ENCODE measurements around the gene DDX41.
A peak's percentile ranks its signal among the peaks of the same experiment; 100 is the strongest.

DDX41 gene

GRCh38 chr5:177483042-177483441, 33.7 kb downstream of the DDX41 start:
- no peak for DNase-seq

- DNase-seq = no peak
Observed at GRCh38 chr5:177482359-177482795, 34.4 kb downstream of the DDX41 start.

GRCh38 chr5:177479774-177480173, 37.0 kb downstream of the DDX41 start:
- no peak for DNase-seq

GRCh38 chr5:177478711-177479646, 37.8 kb downstream of the DDX41 start:
- DNase-seq = no peak

- no peak for DNase-seq
Observed at GRCh38 chr5:177477701-177478477, 38.9 kb downstream of the DDX41 start.

GRCh38 chr5:177476531-177477233, 40.1 kb downstream of the DDX41 start:
- DNase-seq = no peak

- no peak for DNase-seq
Observed at GRCh38 chr5:177475563-177476427, 41.0 kb downstream of the DDX41 start.

GRCh38 chr5:177474846-177475562, 41.8 kb downstream of the DDX41 start:
- no peak for DNase-seq

GRCh38 chr5:177474002-177474476, 42.7 kb downstream of the DDX41 start:
- no peak for DNase-seq

- peak; percentile 23 for DNase-seq
Observed at GRCh38 chr5:177473443-177474001, 43.2 kb downstream of the DDX41 start, which contains the start of gene DBN1. DBN1 (minus strand) TSS chr5:177473634; CDS start chr5:177473521, 113 bp downstream.

GRCh38 chr5:177472460-177473442, 44.0 kb downstream of the DDX41 start:
- no peak for DNase-seq

GRCh38 chr5:177471610-177472356, 45.0 kb downstream of the DDX41 start:
- no peak for DNase-seq

- DNase-seq = no peak
Observed at GRCh38 chr5:177470759-177471536, 45.8 kb downstream of the DDX41 start.

- no peak for DNase-seq
Observed at GRCh38 chr5:177469750-177470525, 46.8 kb downstream of the DDX41 start.

- peak; percentile 20 for DNase-seq
Observed at GRCh38 chr5:177468685-177469628, 47.8 kb downstream of the DDX41 start.

- no peak for DNase-seq
Observed at GRCh38 chr5:177468329-177468684, 48.5 kb downstream of the DDX41 start.
